HG03469 (cell line): ENCODE measurements around the gene C22orf39.

Source experiments
- ATAC-seq: cut with Tn5 transposase; IDR thresholded peaks from one replicate; pipeline ENCODE4 v1.9.1; 2021; ENCODE audit warnings: mild to moderate bottlenecking, moderate library complexity, moderate number of reproducible peaks; ENCODE audit not compliant: unreplicated experiment

C22orf39 gene

GRCh38 chr22:19447330-19448075 lies at the start of gene C22orf39:
Gene C22orf39, minus strand, starts transcription at chr22:19447711. Its CDS starts 23 bp downstream, at chr22:19447688.
- peak; percentile 55 for ATAC-seq

DNA sequence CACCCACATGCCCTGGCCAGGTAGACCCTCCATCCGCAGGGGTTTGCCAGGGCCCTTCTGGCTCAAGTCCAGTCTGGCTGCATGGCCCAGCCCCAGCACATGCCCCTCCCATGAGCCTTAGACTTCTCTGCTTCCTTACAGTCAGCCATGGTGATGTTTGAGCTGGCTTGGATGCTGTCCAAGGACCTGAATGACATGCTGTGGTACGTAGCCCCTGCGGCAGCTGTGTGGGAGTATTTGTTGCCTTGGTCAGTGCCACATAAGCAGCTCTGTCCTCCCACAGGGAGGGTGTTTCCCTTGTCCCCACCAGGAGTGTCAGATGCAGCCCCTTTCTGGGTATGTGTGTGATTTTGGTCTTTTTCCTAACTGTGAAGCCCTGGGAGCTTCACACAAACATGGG lies 49.7 kb upstream of the C22orf39 start:
- ATAC-seq, result no peak

DNA sequence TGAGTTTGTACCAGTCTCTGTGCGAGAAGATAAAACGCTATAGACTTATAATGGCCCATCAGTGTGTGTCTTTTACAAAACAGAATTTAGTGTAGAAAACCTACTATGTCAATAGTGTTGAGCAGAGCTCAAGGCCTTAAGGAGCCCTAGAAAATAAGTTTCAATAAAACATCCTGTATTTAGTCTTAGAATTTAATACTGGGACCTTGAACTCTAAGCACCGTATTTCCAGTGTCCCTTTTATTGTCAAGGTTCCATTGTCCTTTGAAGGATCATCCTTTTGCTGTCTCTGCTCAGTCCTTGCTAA lies 48.8 kb upstream of the C22orf39 start:
- no peak for ATAC-seq

- ATAC-seq, result no peak
These were observed 48.2 kb upstream of the C22orf39 start for GRCh38 chr22:19495562-19496323.

DNA sequence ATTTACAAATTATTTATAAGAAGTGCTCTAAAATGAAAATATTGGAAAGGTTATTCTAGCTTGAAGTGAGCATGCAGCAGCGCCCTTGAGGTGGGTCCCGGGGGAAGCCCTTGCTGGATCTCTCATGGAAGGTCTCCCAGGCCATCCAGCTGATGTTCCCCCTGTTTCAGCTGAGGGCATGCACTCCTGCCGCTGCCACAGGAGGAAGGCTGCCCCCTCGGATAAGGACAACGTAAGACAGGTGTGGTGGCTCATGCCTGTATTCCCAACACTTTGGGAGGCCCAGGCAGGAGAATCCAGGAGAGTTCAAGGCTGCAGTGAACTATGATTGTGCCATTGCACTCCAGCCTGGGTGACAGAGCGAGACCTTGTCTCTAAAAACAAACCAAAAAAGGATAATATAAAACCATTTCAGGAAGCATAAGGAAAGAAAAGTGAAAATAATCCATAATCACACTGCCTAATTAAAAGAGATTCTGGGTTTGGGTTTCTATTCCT lies 47.2 kb upstream of the C22orf39 start:
- ATAC-seq, result no peak

DNA sequence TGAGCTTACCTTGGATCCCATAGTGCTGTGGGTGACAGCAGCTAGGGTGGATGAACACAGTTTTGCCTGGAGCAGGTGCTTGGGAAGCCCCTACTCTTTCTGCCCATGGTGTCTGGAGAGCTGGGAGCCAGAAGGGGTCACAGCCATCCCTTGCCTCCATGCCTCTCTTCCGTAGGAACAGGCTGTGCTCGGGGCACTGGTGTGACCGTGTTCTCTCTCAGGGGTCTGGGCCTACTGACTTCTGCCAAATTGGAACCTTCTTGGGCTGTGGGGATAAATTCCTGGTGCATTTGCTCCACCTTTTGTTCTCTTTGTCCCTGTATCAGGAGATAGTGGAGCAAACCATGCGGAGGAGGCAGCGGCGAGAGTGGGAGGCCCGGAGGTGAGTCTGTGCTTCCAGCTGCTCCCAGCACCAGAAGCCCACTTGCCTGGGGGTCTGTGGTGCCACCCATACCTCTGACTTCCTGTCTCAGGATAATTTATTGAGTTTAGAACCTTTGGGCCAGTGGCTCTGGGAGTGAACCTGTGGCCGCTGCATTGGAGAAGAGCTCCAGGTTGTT lies 46.6 kb upstream of the C22orf39 start:
- ATAC-seq, result no peak

DNA sequence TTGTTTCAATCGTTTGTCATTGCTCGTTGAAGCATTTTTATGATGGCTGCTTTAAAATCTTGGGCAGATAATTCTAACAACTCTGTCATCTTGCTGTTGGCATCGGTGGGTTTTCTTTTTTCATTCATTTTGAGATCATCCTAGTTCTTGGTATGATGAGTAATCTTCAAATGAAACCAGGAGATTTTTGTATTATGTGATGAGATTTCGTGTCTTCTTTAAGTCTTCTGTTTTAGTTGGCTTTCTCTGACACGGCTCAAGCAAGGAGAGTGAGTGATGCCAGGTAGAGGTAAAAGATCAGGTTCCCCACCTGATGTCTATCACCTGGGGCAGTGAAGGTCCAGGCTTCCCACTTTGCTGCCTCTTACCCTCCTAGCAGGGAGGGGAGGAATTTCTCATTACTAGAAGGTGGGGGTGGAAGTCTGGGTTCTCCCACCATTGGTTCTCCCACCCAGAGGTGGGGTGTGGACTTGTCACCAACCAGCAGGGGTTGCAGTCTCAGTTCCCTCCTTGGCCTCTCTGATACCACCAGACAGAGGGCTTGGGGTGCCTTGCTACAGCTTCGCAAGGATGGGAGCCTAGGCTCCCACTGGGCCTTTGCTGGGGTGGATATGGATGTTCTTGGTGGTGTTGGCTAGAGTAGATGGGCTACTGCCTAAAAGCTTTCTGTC lies 45.1 kb upstream of the C22orf39 start:
- ATAC-seq, result no peak

GRCh38 chr22:19490628-19491230 lies 43.2 kb upstream of the C22orf39 start:
- no peak for ATAC-seq

DNA sequence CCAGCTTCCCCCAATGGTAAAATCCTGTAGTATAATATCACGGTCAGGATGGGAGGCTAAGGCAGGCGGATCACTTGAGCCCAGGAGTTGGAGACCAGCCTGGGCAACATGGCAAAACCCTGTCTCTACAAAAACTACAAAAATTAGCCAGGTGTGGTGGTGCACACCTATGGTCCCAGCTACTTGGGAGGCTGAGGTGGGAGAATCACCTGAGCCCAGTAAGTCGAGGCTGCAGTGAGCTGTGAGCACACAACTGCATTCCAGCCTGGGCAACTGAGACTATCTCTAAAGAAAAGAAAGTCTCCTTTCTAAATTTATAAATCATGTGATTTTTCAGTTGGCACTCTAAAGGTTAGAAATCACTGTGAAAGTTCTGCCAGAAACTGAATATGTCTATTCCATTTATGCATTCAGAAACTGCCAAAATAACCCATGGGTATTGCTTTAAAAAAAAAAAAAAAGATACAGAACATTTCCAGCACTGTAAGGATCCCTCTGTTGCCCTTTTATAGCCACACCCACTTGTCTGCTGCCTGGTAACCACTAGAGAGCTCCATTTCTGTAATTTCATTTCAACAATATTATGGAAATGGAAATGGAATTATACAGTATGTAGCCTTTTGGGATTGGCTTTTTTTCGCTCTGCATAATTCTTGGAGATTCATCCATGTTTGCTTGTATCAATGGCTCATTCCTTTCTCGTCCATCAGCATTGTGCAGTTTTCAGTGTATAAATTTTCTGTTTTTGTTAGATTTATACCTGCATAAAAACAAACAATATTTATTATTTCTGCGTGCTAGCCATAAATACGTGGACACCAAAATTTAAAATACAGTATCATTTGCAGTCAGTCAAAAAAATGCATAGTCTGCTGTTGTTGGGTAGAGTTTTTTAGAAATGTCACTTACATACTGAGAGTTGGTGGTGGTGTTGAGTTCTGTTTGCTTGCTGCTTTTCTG lies 41.7 kb upstream of the C22orf39 start:
- ATAC-seq, result no peak

- no peak for ATAC-seq
These were observed 40.8 kb upstream of the C22orf39 start for GRCh38 chr22:19488285-19488684.

DNA sequence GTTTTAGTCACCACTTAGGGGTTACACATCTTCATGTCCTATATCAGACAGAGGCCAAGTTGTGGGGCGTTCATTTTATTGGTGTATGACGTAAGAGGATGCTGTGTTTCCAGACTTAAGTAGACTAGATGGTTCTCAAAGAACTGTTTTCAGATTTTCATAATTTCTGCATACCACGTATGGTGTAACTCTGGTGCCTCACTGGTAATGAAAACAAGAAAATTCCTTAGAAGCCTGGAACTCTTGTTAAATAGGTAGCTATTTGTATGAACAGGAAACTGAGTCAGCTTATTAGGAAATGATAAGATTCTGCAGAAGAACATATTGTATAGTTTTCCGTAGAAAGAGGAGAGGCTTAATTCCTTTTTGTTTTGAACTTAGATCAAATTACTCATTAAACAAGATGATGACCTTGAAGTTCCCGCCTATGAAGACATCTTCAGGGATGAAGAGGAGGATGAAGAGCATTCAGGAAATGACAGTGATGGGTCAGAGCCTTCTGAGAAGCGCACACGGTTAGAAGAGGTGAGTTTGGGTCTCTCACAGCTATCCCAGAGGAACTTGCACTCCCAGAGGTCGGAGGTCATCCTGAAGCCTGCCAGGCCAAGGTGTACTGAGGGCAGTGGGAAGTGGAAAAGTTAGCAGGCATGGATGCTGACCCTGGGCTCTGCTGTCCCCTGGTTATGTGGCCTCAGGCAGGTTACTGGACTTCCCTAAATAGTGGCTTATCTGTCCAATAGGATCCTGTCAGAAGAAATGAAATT lies 36.2 kb upstream of the C22orf39 start:
- no peak for ATAC-seq

GRCh38 chr22:19482297-19482696 lies 34.8 kb upstream of the C22orf39 start:
- no peak for ATAC-seq

DNA sequence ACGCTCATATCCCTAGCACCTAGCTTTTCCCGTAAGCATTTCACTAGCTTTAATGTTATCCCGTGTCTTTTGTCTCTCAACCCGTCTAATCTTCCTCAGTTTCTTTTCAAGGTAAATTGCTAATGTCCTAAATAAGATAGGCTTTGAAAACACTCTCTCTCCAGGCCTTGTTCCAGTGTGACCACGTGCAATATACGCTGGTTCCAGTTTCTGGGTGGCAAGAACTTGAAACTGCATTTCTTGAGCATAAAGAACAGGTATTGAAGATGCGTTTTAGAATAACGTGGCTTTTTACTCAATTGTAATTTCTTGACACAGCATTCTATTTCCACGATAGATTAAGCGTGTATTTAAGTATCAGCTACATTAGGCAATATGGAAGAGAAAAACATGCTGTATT lies 33.3 kb upstream of the C22orf39 start:
- ATAC-seq, result no peak

GRCh38 chr22:19480173-19480568 lies 32.7 kb upstream of the C22orf39 start:
- ATAC-seq, result no peak

- peak; percentile 51 for ATAC-seq
These were observed 32.1 kb upstream of the C22orf39 start, which contains the start of gene CDC45 for GRCh38 chr22:19479355-19480172. Gene CDC45, plus strand, starts transcription at chr22:19479920. Its CDS starts 49 bp downstream, at chr22:19479969.

DNA sequence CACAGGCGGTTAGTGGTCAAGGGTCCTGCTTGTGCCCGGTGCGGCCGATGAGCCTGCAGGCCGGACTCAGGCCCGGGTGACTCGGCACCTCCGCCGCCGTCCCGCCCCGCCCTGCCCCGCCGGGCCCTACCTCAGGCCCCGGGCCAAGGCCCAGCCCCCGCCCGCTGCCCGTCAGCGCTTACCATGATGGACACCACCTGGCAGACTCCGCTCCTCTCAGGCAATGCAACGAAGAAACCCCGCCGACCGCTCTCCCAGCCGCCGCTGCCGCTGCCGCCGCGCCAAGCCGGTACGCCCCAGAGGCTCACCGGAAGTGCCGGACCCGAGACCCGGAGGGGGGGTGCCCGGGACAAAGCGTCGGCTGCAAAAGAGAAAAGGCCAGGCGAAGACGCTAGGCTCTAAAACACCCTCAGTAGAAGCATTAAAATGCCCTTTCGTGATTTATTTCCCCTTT lies 31.4 kb upstream of the C22orf39 start, which contains the start of gene UFD1:
Gene UFD1 (minus strand): TSS at position 293 of the 454 bp plus-strand sequence. CDS start 108 bp downstream, at position 185.
- no peak for ATAC-seq

DNA sequence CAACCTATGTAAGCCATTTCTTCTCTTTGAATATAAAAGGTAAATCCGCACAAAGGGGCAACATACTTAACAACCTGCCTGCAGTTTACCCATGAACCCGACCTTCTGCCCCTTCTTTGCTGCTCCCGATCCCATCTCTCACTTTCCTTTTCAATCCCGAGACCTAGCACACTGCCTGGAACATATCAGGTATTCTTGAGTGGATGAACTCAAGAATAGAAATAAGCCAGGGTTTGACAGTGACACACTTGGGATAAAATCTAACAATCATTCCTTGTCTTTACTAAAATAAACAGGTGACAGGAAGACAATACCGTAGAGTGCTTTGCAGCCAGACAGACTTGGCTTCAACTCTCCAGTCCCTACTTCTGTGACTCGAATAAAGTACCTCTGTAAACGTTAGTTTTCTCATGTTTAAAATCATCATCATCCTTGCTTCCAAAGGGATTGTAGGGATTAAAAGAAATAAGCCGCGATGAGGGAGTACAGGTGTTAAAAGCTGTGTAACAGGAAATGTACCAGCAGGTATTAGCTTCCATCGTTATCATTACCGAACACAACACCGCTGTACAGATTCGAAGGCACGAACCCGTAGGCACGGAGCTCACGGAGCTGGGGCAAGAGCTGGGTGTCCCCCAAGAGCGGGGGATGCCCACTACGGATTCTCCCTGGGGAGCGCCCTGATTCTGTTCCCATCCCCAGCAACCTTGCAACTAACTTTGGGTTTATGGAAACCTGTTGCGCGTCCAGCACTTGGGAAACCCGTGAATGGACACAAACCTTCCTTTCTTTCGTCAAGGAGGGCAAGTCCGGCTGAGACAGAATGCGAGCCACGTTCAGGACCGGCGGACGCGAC lies 30.8 kb upstream of the C22orf39 start:
- ATAC-seq, result no peak
